ENCODE results near the gene TLE4.

Gene TLE4

GRCh38 chr9:79665369-79665768 is 93.6 kb downstream of the TLE4 start:
- DNase-seq (ENCODE audit: low spot score) = no peak

- DNase-seq (ENCODE audit: low spot score) = peak; percentile 46
Measured at GRCh38 chr9:79665931-79666330, 94.2 kb downstream of the TLE4 start.

GRCh38 chr9:79667120-79667519 is 95.4 kb downstream of the TLE4 start:
- DNase-seq (ENCODE audit: low spot score) = no peak

- no peak for DNase-seq (ENCODE audit: low spot score)
Measured at GRCh38 chr9:79667817-79668436, 96.2 kb downstream of the TLE4 start.

- DNase-seq (ENCODE audit: low spot score) = no peak
Measured at GRCh38 chr9:79668956-79669355, 97.2 kb downstream of the TLE4 start.

- DNase-seq (ENCODE audit: low spot score) = no peak
Measured at GRCh38 chr9:79670269-79670961, 98.7 kb downstream of the TLE4 start.

- DNase-seq (ENCODE audit: low spot score) = no peak
Measured at GRCh38 chr9:79671558-79671957, 99.8 kb downstream of the TLE4 start.

- no peak for DNase-seq (ENCODE audit: low spot score)
Measured at GRCh38 chr9:79672236-79672635, 100.5 kb downstream of the TLE4 start.

GRCh38 chr9:79672891-79673290 is 101.1 kb downstream of the TLE4 start:
- no peak for DNase-seq (ENCODE audit: low spot score)

GRCh38 chr9:79673614-79674013 is 101.8 kb downstream of the TLE4 start:
- DNase-seq (ENCODE audit: low spot score) = no peak

GRCh38 chr9:79674052-79674777 is 102.5 kb downstream of the TLE4 start:
- DNase-seq (ENCODE audit: low spot score) = no peak

GRCh38 chr9:79681576-79681975 is 109.8 kb downstream of the TLE4 start:
- no peak for DNase-seq (ENCODE audit: low spot score)

- no peak for DNase-seq (ENCODE audit: low spot score)
Measured at GRCh38 chr9:79682076-79682736, 110.4 kb downstream of the TLE4 start.

GRCh38 chr9:79684059-79684458 is 112.3 kb downstream of the TLE4 start:
- DNase-seq (ENCODE audit: low spot score) = no peak

GRCh38 chr9:79684711-79685575 is 113.2 kb downstream of the TLE4 start:
- DNase-seq (ENCODE audit: low spot score) = no peak

- DNase-seq (ENCODE audit: low spot score) = peak; percentile 24
Measured at GRCh38 chr9:79685577-79685976, 113.8 kb downstream of the TLE4 start.

- peak; percentile 52 for DNase-seq (ENCODE audit: low spot score)
Measured at GRCh38 chr9:79686381-79687130, 114.8 kb downstream of the TLE4 start.

GRCh38 chr9:79687131-79687447 is 115.3 kb downstream of the TLE4 start:
- DNase-seq (ENCODE audit: low spot score) = no peak

- no peak for DNase-seq (ENCODE audit: low spot score)
Measured at GRCh38 chr9:79688363-79688762, 116.6 kb downstream of the TLE4 start.

- no peak for DNase-seq (ENCODE audit: low spot score)
Measured at GRCh38 chr9:79689576-79689975, 117.8 kb downstream of the TLE4 start.

GRCh38 chr9:79691496-79691895 is 119.7 kb downstream of the TLE4 start:
- DNase-seq (ENCODE audit: low spot score) = no peak

Measured in GM03348 (cell line).